ENCODE results near the gene RPL15. TPM values are rescaled to one million over a fixed set of nuclear protein-coding genes. Genes with fewer than 3 reads are reported as not detected.
A peak's percentile ranks its signal among the peaks of the same experiment; 100 is the strongest.
"Not testable (repeated sequence)": the region's sequence is repeated elsewhere in the genome, so short reads cannot be mapped to it uniquely, and the experiment has no call there.

Gene RPL15
- total RNA-seq, 1 donor from 2014 or later = 1,629 TPM

- Histone ChIP-seq H3K4me1 (ENCODE audit: insufficient read depth, low read length) (no peaks in the 10 kb centered on the region), H3K9ac (ENCODE audit: low read length) (no peak overlapping the region), H3K27ac (ENCODE audit: low read depth, low read length) (no peak overlapping the region), H4K20me1 (ENCODE audit: insufficient read depth, low read length) (no peaks in the 10 kb centered on the region), H3K27me3 (ENCODE audit: insufficient read depth, low read length) (no peaks in the 10 kb centered on the region), H3K4me2 (ENCODE audit: low read length) (no peak overlapping the region), H3K4me3 (ENCODE audit: insufficient read depth, low read depth, low read length) (no peak overlapping the region), H3K79me2 (ENCODE audit: insufficient read depth, low read length) (no peaks in the 10 kb centered on the region), H2AFZ (ENCODE audit: low read depth, low read length) (no peak overlapping the region), H3K36me3 (ENCODE audit: insufficient read depth, low read length) (no peaks in the 10 kb centered on the region), H3K9me3 (ENCODE audit: insufficient read depth, low read depth, low read length) (no peaks in the 10 kb centered on the region)
- peaks cover 4% of the 10 kb centered on the region for H3K36me3 Mint-ChIP-seq (ENCODE audit: low read depth, unreplicated experiment)
- no peak for DNase-seq (ENCODE audit: low read depth)
- no peaks in the 10 kb centered on the region for H3K27me3 Mint-ChIP-seq (ENCODE audit: low read depth, unreplicated experiment)
- no peak overlapping the region for H3K4me3 Mint-ChIP-seq (ENCODE audit: unreplicated experiment)
- TF ChIP-seq CTCF (IDR thresholded peaks at IDR 0.05; ENCODE audit: insufficient read depth, low read depth, low read length) (no peak), EZH2 (IDR thresholded peaks at IDR 0.05; ENCODE audit: insufficient read depth, low read length) (no peak)
- no peaks in the 10 kb centered on the region for H3K4me1 Mint-ChIP-seq (ENCODE audit: low read depth, unreplicated experiment)
- no peak overlapping the region for H3K27ac Mint-ChIP-seq (ENCODE audit: unreplicated experiment)
- FAIRE-seq = peak; percentile 9
- peaks cover 3% of the 10 kb centered on the region for H3K9me3 Mint-ChIP-seq (ENCODE audit: unreplicated experiment)
Observed at GRCh38 chr3:23904545-23904944, 12.4 kb upstream of the RPL15 start.

GRCh38 chr3:23909341-23909740 is 7.6 kb upstream of the RPL15 start:
- no peaks in the 10 kb centered on the region for H3K27me3 ChIP-seq (ENCODE audit: insufficient read depth, low read length)
- TF ChIP-seq CTCF (IDR thresholded peaks at IDR 0.05; ENCODE audit: insufficient read depth, low read depth, low read length) (no peak), EZH2 (IDR thresholded peaks at IDR 0.05; ENCODE audit: insufficient read depth, low read length) (no peak)
- no peaks in the 10 kb centered on the region for H3K4me1 ChIP-seq (ENCODE audit: insufficient read depth, low read length)
- no peak overlapping the region for H2AFZ ChIP-seq (ENCODE audit: low read depth, low read length)
- no peaks in the 10 kb centered on the region for H3K9me3 Mint-ChIP-seq (ENCODE audit: unreplicated experiment)
- no peaks in the 10 kb centered on the region for H3K27me3 Mint-ChIP-seq (ENCODE audit: low read depth, unreplicated experiment)
- H3K4me3 ChIP-seq (ENCODE audit: insufficient read depth, low read depth, low read length) = no peak overlapping the region
- H3K9me3 ChIP-seq (ENCODE audit: insufficient read depth, low read depth, low read length) = no peaks in the 10 kb centered on the region
- peaks cover 8% of the 10 kb centered on the region for H3K79me2 ChIP-seq (ENCODE audit: insufficient read depth, low read length)
- no peak for DNase-seq (ENCODE audit: low read depth)
- no peak overlapping the region for H3K27ac ChIP-seq (ENCODE audit: low read depth, low read length)
- peaks cover 4% of the 10 kb centered on the region for H3K36me3 Mint-ChIP-seq (ENCODE audit: low read depth, unreplicated experiment)
- H3K4me2 ChIP-seq (ENCODE audit: low read length) = no peak overlapping the region
- H3K27ac Mint-ChIP-seq (ENCODE audit: unreplicated experiment) = no peak overlapping the region
- no peak for FAIRE-seq
- H3K9ac ChIP-seq (ENCODE audit: low read length) = no peak overlapping the region
- no peaks in the 10 kb centered on the region for H4K20me1 ChIP-seq (ENCODE audit: insufficient read depth, low read length)
- H3K4me3 Mint-ChIP-seq (ENCODE audit: unreplicated experiment) = no peak overlapping the region
- no peaks in the 10 kb centered on the region for H3K36me3 ChIP-seq (ENCODE audit: insufficient read depth, low read length)
- H3K4me1 Mint-ChIP-seq (ENCODE audit: low read depth, unreplicated experiment) = peaks cover 1% of the 10 kb centered on the region

- Mint-ChIP-seq H3K4me1 (ENCODE audit: low read depth, unreplicated experiment) (peaks cover 11% of the 10 kb centered on the region), H3K9me3 (ENCODE audit: unreplicated experiment) (no peaks in the 10 kb centered on the region), H3K4me3 (ENCODE audit: unreplicated experiment) (no peak overlapping the region), H3K27me3 (ENCODE audit: low read depth, unreplicated experiment) (no peaks in the 10 kb centered on the region), H3K27ac (ENCODE audit: unreplicated experiment) (no peak overlapping the region), H3K36me3 (ENCODE audit: low read depth, unreplicated experiment) (peaks cover 4% of the 10 kb centered on the region)
- Histone ChIP-seq H3K27me3 (ENCODE audit: insufficient read depth, low read length) (no peaks in the 10 kb centered on the region), H2AFZ (ENCODE audit: low read depth, low read length) (no peak overlapping the region), H3K36me3 (ENCODE audit: insufficient read depth, low read length) (no peaks in the 10 kb centered on the region), H3K27ac (ENCODE audit: low read depth, low read length) (no peak overlapping the region), H3K4me3 (ENCODE audit: insufficient read depth, low read depth, low read length) (no peak overlapping the region), H3K79me2 (ENCODE audit: insufficient read depth, low read length) (peaks cover 24% of the 10 kb centered on the region), H3K4me1 (ENCODE audit: insufficient read depth, low read length) (peaks cover 10% of the 10 kb centered on the region), H3K9ac (ENCODE audit: low read length) (no peak overlapping the region), H3K9me3 (ENCODE audit: insufficient read depth, low read depth, low read length) (no peaks in the 10 kb centered on the region), H4K20me1 (ENCODE audit: insufficient read depth, low read length) (peaks cover 5% of the 10 kb centered on the region), H3K4me2 (ENCODE audit: low read length) (no peak overlapping the region)
- FAIRE-seq (no peak), DNase-seq (ENCODE audit: low read depth) (no peak)
- no peak for TF ChIP-seq CTCF (IDR thresholded peaks at IDR 0.05; ENCODE audit: insufficient read depth, low read depth, low read length)
Observed at GRCh38 chr3:23911397-23911796, 5.5 kb upstream of the RPL15 start.

GRCh38 chr3:23912335-23912734 is 4.6 kb upstream of the RPL15 start:
- not testable (repeated sequence) for H3K4me3 Mint-ChIP-seq (ENCODE audit: unreplicated experiment); H3K27me3 Mint-ChIP-seq (ENCODE audit: low read depth, unreplicated experiment); H3K36me3 ChIP-seq (ENCODE audit: insufficient read depth, low read length); FAIRE-seq; H3K27ac ChIP-seq (ENCODE audit: low read depth, low read length); H3K9me3 ChIP-seq (ENCODE audit: insufficient read depth, low read depth, low read length); H2AFZ ChIP-seq (ENCODE audit: low read depth, low read length); H3K4me3 ChIP-seq (ENCODE audit: insufficient read depth, low read depth, low read length); H3K4me2 ChIP-seq (ENCODE audit: low read length); H3K36me3 Mint-ChIP-seq (ENCODE audit: low read depth, unreplicated experiment); H4K20me1 ChIP-seq (ENCODE audit: insufficient read depth, low read length); H3K9ac ChIP-seq (ENCODE audit: low read length); DNase-seq (ENCODE audit: low read depth); H3K9me3 Mint-ChIP-seq (ENCODE audit: unreplicated experiment); H3K27ac Mint-ChIP-seq (ENCODE audit: unreplicated experiment); H3K27me3 ChIP-seq (ENCODE audit: insufficient read depth, low read length); H3K4me1 ChIP-seq (ENCODE audit: insufficient read depth, low read length)
- peaks cover 31% of the 10 kb centered on the region for H3K79me2 ChIP-seq (ENCODE audit: insufficient read depth, low read length)
- peaks cover 11% of the 10 kb centered on the region for H3K4me1 Mint-ChIP-seq (ENCODE audit: low read depth, unreplicated experiment)

Measured in astrocyte (in vitro differentiated cells and primary cell).